ENCODE measurements around the gene SLC6A5. TPM values are rescaled to one million over a fixed set of nuclear protein-coding genes. Genes with fewer than 3 reads are reported as not detected.
"Not testable (repeated sequence)": the region's sequence is repeated elsewhere in the genome, so short reads cannot be mapped to it uniquely, and the experiment has no call there.

Gene SLC6A5
- total RNA-seq, 1 experiment from 2014 or later: not detected

- Histone ChIP-seq H4K20me1 (ENCODE audit: low read length) (no peaks in the 10 kb centered on the region), H3K27ac (ENCODE audit: low read length) (no peak overlapping the region), H3K79me2 (ENCODE audit: low read length) (no peaks in the 10 kb centered on the region), H3K27me3 (ENCODE audit: low read length) (no peaks in the 10 kb centered on the region), H3K4me3 (ENCODE audit: low read length) (no peak overlapping the region), H3K4me1 (ENCODE audit: insufficient read depth, low read length) (no peaks in the 10 kb centered on the region), H3K4me2 (ENCODE audit: low read length) (no peak overlapping the region), H3K9me2 (replicated peaks; ENCODE audit: low read length) (no peaks in the 10 kb centered on the region), H3K36me3 (ENCODE audit: low read depth, low read length) (no peaks in the 10 kb centered on the region), H2AFZ (ENCODE audit: low read length) (no peak overlapping the region), H3F3A (ENCODE audit: low read length, unreplicated experiment) (no peaks in the 10 kb centered on the region), H3K9ac (ENCODE audit: low read length) (no peak overlapping the region), H3K9me3 (ENCODE audit: low read length) (no peaks in the 10 kb centered on the region)
- DNase-seq (no peak), ATAC-seq (no peak)
- intact Hi-C loops (cut with micrococcal nuclease): no loop called here
- ChIA-PET CTCF (no interaction called here), POLR2A (ENCODE audit: unreplicated experiment) (no interaction called here)
- TF ChIP-seq EZH2phosphoT487 (IDR thresholded peaks at IDR 0.05; ENCODE audit: borderline replicate concordance, low read length): no peak
- TF ChIP-seq EZH2 (IDR thresholded peaks at IDR 0.05; ENCODE audit: low read length, unreplicated experiment): no peak
- TF ChIP-seq CTCF (conservative IDR thresholded peaks at IDR 0.05; ENCODE audit: low read depth, low read length): no peak
- no TSS peak for BruUV-seq (replicated peaks)
Measured at GRCh38 chr11:20566591-20567434, 32.6 kb upstream of the SLC6A5 start.

GRCh38 chr11:20579725-20580124 is 19.7 kb upstream of the SLC6A5 start:
- H3K79me2 ChIP-seq (ENCODE audit: low read length); BruUV-seq (replicated peaks); H3K9me3 ChIP-seq (ENCODE audit: low read length); H3K9ac ChIP-seq (ENCODE audit: low read length); H4K20me1 ChIP-seq (ENCODE audit: low read length); POLR2A ChIA-PET (ENCODE audit: unreplicated experiment); H3K36me3 ChIP-seq (ENCODE audit: low read depth, low read length); H3K4me2 ChIP-seq (ENCODE audit: low read length); intact Hi-C loops (cut with micrococcal nuclease); CTCF ChIA-PET; ATAC-seq; DNase-seq; H3F3A ChIP-seq (ENCODE audit: low read length, unreplicated experiment); H3K9me2 ChIP-seq (replicated peaks; ENCODE audit: low read length); H3K27me3 ChIP-seq (ENCODE audit: low read length); H3K27ac ChIP-seq (ENCODE audit: low read length); H2AFZ ChIP-seq (ENCODE audit: low read length); H3K4me3 ChIP-seq (ENCODE audit: low read length); H3K4me1 ChIP-seq (ENCODE audit: insufficient read depth, low read length): not testable (repeated sequence)

- Histone ChIP-seq H3K79me2 (ENCODE audit: low read length) (no peaks in the 10 kb centered on the region), H3F3A (ENCODE audit: low read length, unreplicated experiment) (no peaks in the 10 kb centered on the region), H3K9me3 (ENCODE audit: low read length) (no peaks in the 10 kb centered on the region), H3K4me3 (ENCODE audit: low read length) (no peak overlapping the region), H3K4me1 (ENCODE audit: insufficient read depth, low read length) (no peaks in the 10 kb centered on the region), H3K27ac (ENCODE audit: low read length) (no peak overlapping the region), H3K27me3 (ENCODE audit: low read length) (0 out of 2 replicates have a peak, but pooled peaks cover 6% of the 10 kb centered on the region), H3K9ac (ENCODE audit: low read length) (no peak overlapping the region), H2AFZ (ENCODE audit: low read length) (no peak overlapping the region), H4K20me1 (ENCODE audit: low read length) (no peaks in the 10 kb centered on the region), H3K9me2 (replicated peaks; ENCODE audit: low read length) (no peaks in the 10 kb centered on the region), H3K36me3 (ENCODE audit: low read depth, low read length) (no peaks in the 10 kb centered on the region), H3K4me2 (ENCODE audit: low read length) (no peak overlapping the region)
- DNase-seq (no peak), ATAC-seq (no peak)
- intact Hi-C loops (cut with micrococcal nuclease): no loop called here
- CTCF ChIA-PET: no interaction called here
- TF ChIP-seq CTCF (conservative IDR thresholded peaks at IDR 0.05; ENCODE audit: low read depth, low read length) (no peak), EZH2 (IDR thresholded peaks at IDR 0.05; ENCODE audit: low read length, unreplicated experiment) (no peak), EZH2phosphoT487 (IDR thresholded peaks at IDR 0.05; ENCODE audit: borderline replicate concordance, low read length) (no peak)
- BruUV-seq (replicated peaks): no TSS peak
- POLR2A ChIA-PET (ENCODE audit: unreplicated experiment): no interaction called here
Measured at GRCh38 chr11:20583201-20583600, 16.2 kb upstream of the SLC6A5 start.

Measured in PC-3 (cell line).